Left lung (tissue), 14 donors: ENCODE results near the gene F3. TPM values are rescaled to one million over a fixed set of nuclear protein-coding genes. Genes with fewer than 3 reads are reported as not detected.
A peak's percentile ranks its signal among the peaks of the same experiment; 100 is the strongest.

Experiments
- ATAC-seq: fragments of 200-7000 bp; cut with Tn5 transposase; one replicate; pipeline ENCODE4 v1.9.1; 2020; ENCODE audit warnings: moderate library complexity
- DNase-seq, 4 donors: peaks; one replicate each; pipeline ENCODE4 v3.0.0-alpha.2; 2013 to 2020
- H3K27ac ChIP-seq, 2 donors: fragments of 200-600 bp; sonication (generic) in 1 of 2; one replicate each; pipeline versions ENCODE4 v1.5.0 to v1.8.0; 2020 to 2021
- H3K27me3 ChIP-seq, 2 donors: fragments of 200-600 bp; sonication (generic) in 1 of 2; one replicate each; pipeline versions ENCODE4 v1.5.0 to v1.8.0; 2020 to 2021
- H3K36me3 ChIP-seq, 2 donors: fragments of 200-600 bp; sonication (generic) in 1 of 2; one replicate each; pipeline versions ENCODE4 v1.5.0 to v1.8.0; 2020 to 2021
- H3K4me1 ChIP-seq, 2 donors: fragments of 200-600 bp; one replicate each; pipeline ENCODE4 v1.8.0; 2021
- H3K4me3 ChIP-seq, 2 donors: fragments of 200-600 bp; sonication (generic) in 1 of 2; one replicate each; pipeline versions ENCODE4 v1.5.0 to v1.8.0; 2020 to 2021; ENCODE audit warnings: mild to moderate bottlenecking in 1 of 2
- H3K9me3 ChIP-seq, 2 donors: fragments of 200-600 bp; sonication (generic) in 1 of 2; one replicate each; pipeline versions ENCODE4 v1.5.0 to v1.8.0; 2020 to 2021
- intact Hi-C, 2 donors: fragments of 100-400 bp; cut with DNase I; formaldehyde crosslinking; loops; one replicate each; pipeline versions ENCODE4 v1.11.2 to v1.14.2; 2022
- long read RNA-seq, 12 donors: library from polyadenylated mRNA in 2 of 12; unstranded in 2 of 12; transcript quantifications; one replicate each; pipeline ENCODE4 v2.0.0 and lab custom pipeline, GENCODE V29; 2019 to 2026
- polyA plus RNA-seq, 6 donors: library from polyadenylated mRNA; unstranded; fragments of 120-200 nt; gene quantifications; one replicate each; pipeline ENCODE4 v1.2.1, GENCODE V29; 2013; ENCODE audit not compliant: insufficient read length in 6 of 6
- total RNA-seq, 2 donors: library from RNA; stranded (reverse); fragmentation: NEBNext Ultra II Directional; extraction: Animal tissue kit (Norgen Biotek cat#: 25700); gene quantifications; one replicate each; pipeline ENCODE4 v1.2.1, GENCODE V29; 2021
- TF ChIP-seq, protein P1 (sequence below), 2 donors: fragments of 200-600 bp; sonication (generic) in 1 of 2; IDR thresholded peaks; one replicate each; pipeline versions ENCODE4 v1.5.0 to v1.8.0; 2021; ENCODE audit warnings: antibody characterized with exemption in 2 of 2
- donor health status: DM: no; HTN: yes; CAD: no.
- donor health status: DM: no; HTN: no; CAD: no.

F3 gene
- total RNA-seq (100 to 1,000 TPM in 1 of 2 donors, 10 to 100 TPM in 1; 64.0 to 191 TPM), polyA plus RNA-seq (1 to 10 TPM; 3.4 to 8.0 (median 6.2) TPM)
- long read RNA-seq, donor 1 = 0 reads
- long read RNA-seq, donor 2, partial matches to known transcripts = 0 of 1 reads
- long read RNA-seq, donor 2, other reads (novel, unspliced or antisense) = 0 of 1 reads
- long read RNA-seq, donor 3 = 0 reads
- long read RNA-seq, donor 4, transcript F3-201 (6 exons, 2,287 nt) = major isoform, 7 of 11 reads
- long read RNA-seq, donor 4, partial matches to known transcripts = 1 of 11 reads
- long read RNA-seq, donor 4, other reads (novel, unspliced or antisense) = 1 of 11 reads
- long read RNA-seq, donor 5, partial matches to known transcripts = 0 of 2 reads
- long read RNA-seq, donor 5, other reads (novel, unspliced or antisense) = 0 of 2 reads
- long read RNA-seq, donor 6, partial matches to known transcripts = 0 of 1 reads
- long read RNA-seq, donor 6, other reads (novel, unspliced or antisense) = 0 of 1 reads
- long read RNA-seq, donor 7 = 0 reads
- long read RNA-seq, donor 8, partial matches to known transcripts = 0 of 1 reads
- long read RNA-seq, donor 8, other reads (novel, unspliced or antisense) = 0 of 1 reads
- long read RNA-seq, donor 9 = 0 reads
- long read RNA-seq, donor 10, transcript F3-201 (6 exons, 2,287 nt) = major isoform, 5 of 8 reads
- long read RNA-seq, donor 10, partial matches to known transcripts = 2 of 8 reads
- long read RNA-seq, donor 10, other reads (novel, unspliced or antisense) = 1 of 8 reads
- long read RNA-seq, donor 11, transcript F3-201 (6 exons, 2,287 nt) = major isoform, 11 of 14 reads
- long read RNA-seq, donor 11, partial matches to known transcripts = 0 of 14 reads
- long read RNA-seq, donor 11, other reads (novel, unspliced or antisense) = 0 of 14 reads
- long read RNA-seq, donor 12, partial matches to known transcripts = 0 of 2 reads
- long read RNA-seq, donor 12, other reads (novel, unspliced or antisense) = 0 of 2 reads

DNA sequence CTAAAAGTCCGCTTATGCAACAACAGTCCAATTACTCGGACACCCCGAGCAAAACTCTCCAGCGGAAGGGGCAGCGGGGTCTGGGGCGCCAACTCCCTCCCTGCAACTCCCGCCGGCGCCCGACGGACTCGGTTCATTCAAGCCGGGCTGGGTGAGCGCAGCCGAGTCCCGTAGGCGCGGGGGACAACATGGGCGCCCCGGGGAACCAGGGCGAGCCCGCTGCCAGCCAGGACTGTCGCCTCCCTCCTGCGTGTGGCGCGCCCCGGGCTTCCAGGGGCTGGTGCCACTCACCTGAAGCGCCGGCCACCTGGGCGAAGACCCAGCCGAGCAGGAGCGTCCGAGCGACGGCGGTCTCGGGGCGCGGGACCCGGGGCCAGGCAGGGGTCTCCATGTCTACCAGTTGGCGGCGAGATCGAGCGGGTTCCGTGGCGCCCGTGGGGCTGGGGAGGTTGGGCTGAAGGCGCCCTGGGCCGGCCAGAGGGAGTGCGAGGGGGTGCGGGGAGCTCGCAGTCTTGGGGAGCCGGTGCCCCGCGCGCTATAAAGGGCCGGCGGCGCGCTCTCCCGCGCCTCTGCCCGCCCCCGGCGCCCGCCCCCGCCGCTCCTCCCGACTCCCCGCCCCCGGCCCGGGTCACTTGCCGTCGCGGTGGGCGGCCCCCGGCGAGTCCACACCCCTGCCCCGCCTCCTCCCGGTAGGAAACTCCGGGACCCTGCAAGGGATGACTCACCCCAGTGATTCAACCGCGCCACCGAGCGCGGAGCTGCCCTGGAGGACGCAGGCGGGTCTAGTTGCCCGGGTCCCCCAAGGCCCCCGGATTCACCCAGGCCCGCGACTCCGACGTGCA lies at the start of gene F3:
TSS of gene F3 (minus strand) at position 514 of the 842 bp plus-strand sequence. CDS start at position 391, 123 bp downstream.
- Histone ChIP-seq H3K36me3 (no peaks in the 10 kb centered on the region), H3K4me3 (peak within 1 kb of the TSS; percentile 76), H3K27me3 (peaks cover 0 to 29% of the 10 kb centered on the region in 2 donors), H3K4me1 (peaks cover 28 to 32% of the 10 kb centered on the region in 2 donors), H3K9me3 (no peaks in the 10 kb centered on the region), H3K27ac (peak within 1 kb of the TSS; percentile 81 to 91)
- TF ChIP-seq, protein P1, sequence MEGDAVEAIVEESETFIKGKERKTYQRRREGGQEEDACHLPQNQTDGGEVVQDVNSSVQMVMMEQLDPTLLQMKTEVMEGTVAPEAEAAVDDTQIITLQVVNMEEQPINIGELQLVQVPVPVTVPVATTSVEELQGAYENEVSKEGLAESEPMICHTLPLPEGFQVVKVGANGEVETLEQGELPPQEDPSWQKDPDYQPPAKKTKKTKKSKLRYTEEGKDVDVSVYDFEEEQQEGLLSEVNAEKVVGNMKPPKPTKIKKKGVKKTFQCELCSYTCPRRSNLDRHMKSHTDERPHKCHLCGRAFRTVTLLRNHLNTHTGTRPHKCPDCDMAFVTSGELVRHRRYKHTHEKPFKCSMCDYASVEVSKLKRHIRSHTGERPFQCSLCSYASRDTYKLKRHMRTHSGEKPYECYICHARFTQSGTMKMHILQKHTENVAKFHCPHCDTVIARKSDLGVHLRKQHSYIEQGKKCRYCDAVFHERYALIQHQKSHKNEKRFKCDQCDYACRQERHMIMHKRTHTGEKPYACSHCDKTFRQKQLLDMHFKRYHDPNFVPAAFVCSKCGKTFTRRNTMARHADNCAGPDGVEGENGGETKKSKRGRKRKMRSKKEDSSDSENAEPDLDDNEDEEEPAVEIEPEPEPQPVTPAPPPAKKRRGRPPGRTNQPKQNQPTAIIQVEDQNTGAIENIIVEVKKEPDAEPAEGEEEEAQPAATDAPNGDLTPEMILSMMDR (IDR thresholded peaks at IDR 0.05) = no peak
- ATAC-seq = peak; percentile 92
- peak; percentile 51 to 97 (median 92) for DNase-seq
- intact Hi-C loops = no loop called here

DNA sequence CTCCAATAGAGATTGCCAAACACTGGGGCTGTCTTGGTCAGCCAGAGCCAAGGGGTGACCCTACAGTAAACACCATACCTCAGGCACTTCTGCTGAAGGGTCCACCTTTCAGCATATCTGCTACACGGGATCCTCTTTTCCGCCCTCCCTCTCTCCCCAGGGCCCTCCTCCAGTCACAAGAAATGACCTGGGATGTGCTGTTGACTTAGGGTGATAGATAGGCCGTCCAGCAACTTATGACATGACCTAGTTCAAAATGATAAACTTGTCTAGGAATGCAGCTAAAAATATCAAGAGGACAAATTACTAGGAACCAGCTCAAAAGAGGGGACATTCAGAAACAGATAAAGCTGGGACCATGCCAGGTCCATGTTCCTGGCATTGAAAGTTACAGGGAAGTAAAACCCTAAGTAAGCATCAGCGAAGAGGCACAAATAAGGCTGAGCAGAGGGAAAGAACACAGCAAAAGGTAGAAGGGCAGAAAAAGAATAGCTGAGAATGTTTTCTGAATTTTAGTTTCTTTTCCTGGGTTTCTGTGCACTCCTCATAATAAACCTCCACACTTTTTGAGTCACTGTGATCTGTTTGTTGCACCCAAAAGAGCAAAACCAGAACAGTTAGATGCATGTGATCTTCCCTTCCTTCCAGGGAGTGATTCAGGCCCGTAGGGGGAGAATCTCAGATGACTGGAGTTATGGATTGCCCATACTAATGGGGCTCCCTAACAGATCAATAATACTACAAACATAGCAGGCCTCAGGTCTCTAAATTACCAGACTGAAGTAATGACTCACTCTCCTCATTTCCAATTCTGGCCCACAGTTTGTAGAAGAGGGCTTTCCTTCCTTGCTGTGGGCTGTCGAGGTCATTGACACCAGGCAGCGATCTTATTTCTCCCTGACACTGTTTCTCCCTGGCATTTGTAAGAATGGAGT lies 48.9 kb upstream of the F3 start:
- DNase-seq (no peak), ATAC-seq (no peak)
- TF ChIP-seq, protein P1 (IDR thresholded peaks at IDR 0.05) = no peak
- Histone ChIP-seq H3K9me3 (no peaks in the 10 kb centered on the region), H3K4me3 (no peak overlapping the region), H3K36me3 (no peaks in the 10 kb centered on the region), H3K27me3 (no peaks in the 10 kb centered on the region), H3K4me1 (no peaks in the 10 kb centered on the region), H3K27ac (no peak overlapping the region)
- intact Hi-C loops = no loop called here

DNA sequence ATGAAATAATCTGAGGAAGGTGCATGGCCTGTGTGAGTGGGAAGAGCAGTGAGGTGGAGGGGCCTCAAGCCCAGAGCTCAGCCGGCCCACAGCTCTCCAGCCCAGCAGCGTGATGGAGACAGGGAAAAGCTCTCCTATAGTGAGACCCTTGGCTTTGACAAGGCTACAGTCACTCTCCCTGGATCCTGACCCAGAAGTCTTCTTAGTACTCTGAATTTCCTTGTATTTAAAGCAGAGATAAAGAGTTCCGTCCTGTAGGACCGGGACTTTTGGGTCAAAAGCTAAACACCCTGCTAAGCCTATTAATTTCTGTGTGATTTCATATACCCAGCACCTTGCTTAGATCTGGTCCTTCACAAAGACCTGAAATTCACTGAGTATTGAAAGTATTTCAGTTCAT lies 48.2 kb upstream of the F3 start:
- Histone ChIP-seq H3K9me3 (no peaks in the 10 kb centered on the region), H3K36me3 (no peaks in the 10 kb centered on the region), H3K27ac (no peak overlapping the region), H3K4me3 (no peak overlapping the region), H3K4me1 (no peaks in the 10 kb centered on the region), H3K27me3 (no peaks in the 10 kb centered on the region)
- intact Hi-C loops = no loop called here
- no peak for ATAC-seq
- DNase-seq = no peak
- TF ChIP-seq, protein P1 (IDR thresholded peaks at IDR 0.05) = no peak

DNA sequence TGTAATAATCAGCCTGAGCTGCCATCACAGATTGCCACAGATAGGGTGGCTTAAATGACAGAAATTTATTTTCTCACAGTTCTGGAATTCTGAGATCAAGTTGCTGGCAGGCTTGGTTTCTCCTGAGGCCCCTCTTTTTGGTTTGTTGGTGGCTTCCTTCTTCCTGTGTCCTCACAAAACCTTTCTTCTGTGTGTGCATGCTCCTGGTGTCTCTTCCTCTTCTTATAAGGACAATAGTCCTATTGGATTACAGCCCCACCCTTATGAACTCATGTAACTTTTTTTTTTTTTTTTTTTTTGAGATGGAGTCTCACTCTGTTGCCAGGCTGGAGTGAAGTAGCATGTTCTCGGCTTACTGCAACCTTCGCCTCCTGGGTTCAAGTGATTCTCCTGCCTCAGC lies 41.0 kb upstream of the F3 start:
- Histone ChIP-seq H3K4me3 (no peak overlapping the region), H3K9me3 (peaks cover 0 to 7% of the 10 kb centered on the region in 2 donors), H3K4me1 (peaks cover 0 to 11% of the 10 kb centered on the region in 2 donors), H3K27me3 (no peaks in the 10 kb centered on the region), H3K36me3 (no peaks in the 10 kb centered on the region), H3K27ac (no peak overlapping the region)
- TF ChIP-seq, protein P1 (IDR thresholded peaks at IDR 0.05) = no peak
- DNase-seq (no peak), ATAC-seq (no peak)
- intact Hi-C loops = no loop called here
